ENCODE results near the gene AZIN2. TPM values are rescaled to one million over a fixed set of nuclear protein-coding genes. Genes with fewer than 3 reads are reported as not detected.

AZIN2 gene
- total RNA-seq, 1 experiment from 2014 or later = 1.5 TPM

- H3K36me3 Mint-ChIP-seq (ENCODE audit: insufficient read depth, unreplicated experiment) = no peaks in the 10 kb centered on the region
- no peaks in the 10 kb centered on the region for H3K27me3 Mint-ChIP-seq (ENCODE audit: insufficient read depth, unreplicated experiment)
- no peak for TF ChIP-seq CTCF (IDR thresholded peaks at IDR 0.05; ENCODE audit: insufficient read depth in 1 of 2, low read depth in 1 of 2, low read length in 1 of 2, severe bottlenecking in 1 of 2, unreplicated experiment in 1 of 2)
- peaks cover 7% of the 10 kb centered on the region for H3K9me3 Mint-ChIP-seq (ENCODE audit: unreplicated experiment)
- no peaks in the 10 kb centered on the region for H3K4me1 Mint-ChIP-seq (ENCODE audit: low read depth, unreplicated experiment)
- no TSS peak for BruUV-seq (replicated peaks)
- Histone ChIP-seq H3K9me3 (no peaks in the 10 kb centered on the region), H3K4me1 (no peaks in the 10 kb centered on the region), H3K36me3 (ENCODE audit: control insufficient read depth, insufficient read depth, low read length) (no peaks in the 10 kb centered on the region), H3K4me3 (ENCODE audit: low read depth, low read length) (no peak overlapping the region), H3K27me3 (replicated peaks; ENCODE audit: control insufficient read depth, insufficient read depth, low read length) (no peaks in the 10 kb centered on the region)
- no peak for DNase-seq
- H3K27ac Mint-ChIP-seq (ENCODE audit: unreplicated experiment) = no peak overlapping the region
- POLR2A ChIA-PET = no interaction called here
- intact Hi-C loops (cut with micrococcal nuclease; ENCODE audit: unreplicated experiment) = loop anchor here (10.0 kb wide), 1 partner anchor 244 kb away; no protein-coding TSS in a partner anchor
- H3K4me3 Mint-ChIP-seq (ENCODE audit: unreplicated experiment) = no peak overlapping the region
- CTCF ChIA-PET = interaction anchor here (0.6 kb wide), 1 partner anchor 1029 kb away, joined by 3 read pairs; no protein-coding TSS in a partner anchor
These were observed 39.7 kb downstream of the AZIN2 start for GRCh38 chr1:33120436-33121231.

GRCh38 chr1:33121728-33122127, 40.8 kb downstream of the AZIN2 start:
- BruUV-seq (replicated peaks) = no TSS peak
- Mint-ChIP-seq H3K27ac (ENCODE audit: unreplicated experiment) (no peak overlapping the region), H3K36me3 (ENCODE audit: insufficient read depth, unreplicated experiment) (no peaks in the 10 kb centered on the region), H3K27me3 (ENCODE audit: insufficient read depth, unreplicated experiment) (no peaks in the 10 kb centered on the region), H3K4me3 (ENCODE audit: unreplicated experiment) (no peak overlapping the region), H3K4me1 (ENCODE audit: low read depth, unreplicated experiment) (no peaks in the 10 kb centered on the region), H3K9me3 (ENCODE audit: unreplicated experiment) (peaks cover 12% of the 10 kb centered on the region)
- no peak overlapping the region for H3K4me3 ChIP-seq (ENCODE audit: low read depth, low read length)
- H3K4me1 ChIP-seq = no peaks in the 10 kb centered on the region
- H3K27me3 ChIP-seq (replicated peaks; ENCODE audit: control insufficient read depth, insufficient read depth, low read length) = no peaks in the 10 kb centered on the region
- ChIA-PET POLR2A (no interaction called here), CTCF (no interaction called here)
- no peaks in the 10 kb centered on the region for H3K36me3 ChIP-seq (ENCODE audit: control insufficient read depth, insufficient read depth, low read length)
- intact Hi-C loops (cut with micrococcal nuclease; ENCODE audit: unreplicated experiment) = loop anchor here (10.0 kb wide), 1 partner anchor 243 kb away; no protein-coding TSS in a partner anchor
- H3K9me3 ChIP-seq = no peaks in the 10 kb centered on the region
- no peak for DNase-seq
- no peak for TF ChIP-seq CTCF (IDR thresholded peaks at IDR 0.05; ENCODE audit: insufficient read depth in 1 of 2, low read depth in 1 of 2, low read length in 1 of 2, severe bottlenecking in 1 of 2, unreplicated experiment in 1 of 2)

GRCh38 chr1:33122483-33123178, 41.7 kb downstream of the AZIN2 start:
- Histone ChIP-seq H3K4me1 (no peaks in the 10 kb centered on the region), H3K27me3 (replicated peaks; ENCODE audit: control insufficient read depth, insufficient read depth, low read length) (no peaks in the 10 kb centered on the region), H3K36me3 (ENCODE audit: control insufficient read depth, insufficient read depth, low read length) (no peaks in the 10 kb centered on the region), H3K4me3 (ENCODE audit: low read depth, low read length) (no peak overlapping the region), H3K9me3 (no peaks in the 10 kb centered on the region)
- intact Hi-C loops (cut with micrococcal nuclease; ENCODE audit: unreplicated experiment) = loop anchor here (10.0 kb wide), 1 partner anchor 242 kb away; no protein-coding TSS in a partner anchor
- no peak overlapping the region for H3K4me3 Mint-ChIP-seq (ENCODE audit: unreplicated experiment)
- H3K36me3 Mint-ChIP-seq (ENCODE audit: insufficient read depth, unreplicated experiment) = no peaks in the 10 kb centered on the region
- ChIA-PET POLR2A (interaction anchor here (0.6 kb wide), 1 partner anchor 34 kb away, joined by 3 read pairs; no protein-coding TSS in a partner anchor), CTCF (no interaction called here)
- no TSS peak for BruUV-seq (replicated peaks)
- H3K9me3 Mint-ChIP-seq (ENCODE audit: unreplicated experiment) = peaks cover 12% of the 10 kb centered on the region
- DNase-seq = no peak
- H3K27ac Mint-ChIP-seq (ENCODE audit: unreplicated experiment) = no peak overlapping the region
- H3K27me3 Mint-ChIP-seq (ENCODE audit: insufficient read depth, unreplicated experiment) = no peaks in the 10 kb centered on the region
- no peak for TF ChIP-seq CTCF (IDR thresholded peaks at IDR 0.05; ENCODE audit: insufficient read depth in 1 of 2, low read depth in 1 of 2, low read length in 1 of 2, severe bottlenecking in 1 of 2, unreplicated experiment in 1 of 2)
- no peaks in the 10 kb centered on the region for H3K4me1 Mint-ChIP-seq (ENCODE audit: low read depth, unreplicated experiment)

All from Caco-2 (cell line).